HUDEP-2 (cell line): Measurements from ENCODE around the gene OR52E6.

Experiments
- DNase-seq, 76 experiments: peaks; one replicate each; lab custom pipeline; 2025; ENCODE audit not compliant: unreplicated experiment in 76 of 76; lab: John Stamatoyannopoulos, UW

Gene OR52E6

DNA sequence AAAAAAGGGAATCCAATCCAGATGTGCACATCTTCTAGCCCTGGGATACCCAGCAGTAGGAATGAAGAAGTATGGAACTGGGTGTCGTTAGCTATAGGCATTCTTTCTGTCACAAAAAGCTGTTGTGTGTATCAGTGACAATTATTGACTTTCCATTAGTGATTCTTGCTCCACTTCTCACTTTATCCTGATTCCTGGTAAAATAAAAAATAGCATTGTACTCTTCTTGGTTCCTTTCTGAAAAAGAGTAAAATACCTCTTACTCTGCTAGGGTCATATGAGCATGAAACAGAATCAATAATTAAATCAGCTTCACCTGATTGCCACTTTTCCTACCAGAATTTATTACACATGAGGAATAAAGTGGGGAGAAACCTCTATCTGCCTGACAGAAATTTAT lies at the start of gene OR52E6:
Gene OR52E6, minus strand, starts transcription at position 101 of the 400 bp plus-strand sequence. Its CDS starts 0 bp downstream, at position 101.
- no peak for DNase-seq

GRCh38 chr11:5891216-5891800 lies 49.6 kb upstream of the OR52E6 start:
- DNase-seq: peak in 1 of 76 experiments; percentile 12

DNA sequence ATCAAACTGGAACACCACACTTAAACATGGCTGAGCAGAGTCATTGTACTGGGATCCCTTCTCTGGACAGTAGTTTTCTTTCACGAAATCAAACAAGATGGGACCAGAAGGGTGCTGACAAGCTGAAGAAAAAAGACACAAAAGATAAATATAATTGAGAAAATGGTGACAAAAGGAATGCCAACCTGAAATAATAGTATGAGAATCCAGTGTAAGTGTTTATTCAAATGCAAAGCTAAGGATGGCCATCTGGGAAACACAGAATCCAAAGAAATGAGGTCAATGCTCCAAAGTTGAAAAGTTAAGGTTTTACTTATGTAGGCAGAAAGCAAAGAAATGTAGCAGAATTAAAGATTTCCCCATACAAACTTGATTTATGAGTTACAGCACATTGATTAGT lies 46.0 kb upstream of the OR52E6 start:
- DNase-seq: no peak

- no peak for DNase-seq
Observed at GRCh38 chr11:5887172-5887571, 45.5 kb upstream of the OR52E6 start.

- no peak for DNase-seq
Observed at GRCh38 chr11:5881756-5882155, 40.1 kb upstream of the OR52E6 start.

DNA sequence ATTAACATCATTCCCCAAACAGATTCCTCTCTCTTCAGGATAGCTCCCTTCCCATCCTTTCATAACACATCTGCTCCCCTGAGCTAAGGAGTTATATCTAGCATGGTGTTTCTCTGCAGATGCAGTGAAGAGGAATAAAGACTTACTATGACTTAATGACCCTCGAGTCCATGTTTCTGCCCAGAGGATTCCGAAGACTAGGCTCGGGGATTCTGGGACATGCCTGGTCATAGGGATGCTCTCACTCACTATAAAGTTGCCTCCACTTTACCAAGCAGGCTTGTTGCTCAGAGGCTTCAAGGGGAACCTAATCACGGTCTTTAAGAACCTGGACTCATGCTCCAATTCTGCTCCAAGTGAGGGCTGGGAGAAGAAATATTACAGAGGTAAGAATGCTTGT lies 38.6 kb upstream of the OR52E6 start, which contains the start of gene OR52E4:
Gene OR52E4, plus strand, starts transcription at position 301 of the 400 bp plus-strand sequence. CDS start 3,664 bp downstream, outside the sequence.
- no peak for DNase-seq

DNA sequence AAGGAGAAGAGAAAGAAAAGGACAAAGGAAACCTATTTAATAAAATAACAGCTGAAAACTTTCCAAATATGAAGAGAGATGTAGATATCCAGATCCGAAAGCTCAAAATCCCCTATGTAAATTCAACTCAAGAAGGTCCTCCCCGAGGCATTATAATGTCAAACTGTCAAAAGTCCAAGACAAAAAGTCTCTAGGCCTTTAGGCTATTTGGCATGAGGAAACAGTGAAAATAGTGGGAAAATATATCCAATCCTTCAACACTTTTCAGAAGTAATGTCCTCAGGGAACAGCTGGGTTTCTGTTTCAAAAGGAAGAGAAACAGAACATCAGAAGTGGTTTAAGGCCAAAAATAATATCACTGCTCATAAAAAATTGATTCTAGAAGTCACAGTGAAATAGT lies 36.9 kb upstream of the OR52E6 start:
- no peak for DNase-seq

DNA sequence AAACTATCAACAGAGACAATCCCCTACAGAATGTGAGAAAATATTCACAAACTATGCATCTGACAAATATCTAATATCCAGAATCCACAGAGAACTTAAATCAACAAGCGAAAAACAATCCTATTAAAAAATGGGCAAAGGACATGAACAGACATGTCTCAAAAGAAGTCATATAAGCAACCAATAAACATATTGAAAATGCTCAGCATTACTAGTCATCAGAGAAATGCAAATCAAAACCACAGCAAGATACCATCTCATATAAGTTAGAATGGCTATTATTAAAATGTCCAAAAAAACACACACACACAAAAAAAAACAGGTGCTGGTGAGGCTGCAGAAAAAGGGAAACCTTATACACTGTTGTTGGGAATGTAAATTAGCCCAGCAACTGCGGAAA lies 24.1 kb upstream of the OR52E6 start:
- no peak for DNase-seq

- no peak for DNase-seq
Observed at GRCh38 chr11:5857590-5857989, 15.9 kb upstream of the OR52E6 start, which contains the start of gene OR52E8. OR52E8 (minus strand) TSS chr11:5857690; CDS start chr11:5857690, 0 bp downstream.

DNA sequence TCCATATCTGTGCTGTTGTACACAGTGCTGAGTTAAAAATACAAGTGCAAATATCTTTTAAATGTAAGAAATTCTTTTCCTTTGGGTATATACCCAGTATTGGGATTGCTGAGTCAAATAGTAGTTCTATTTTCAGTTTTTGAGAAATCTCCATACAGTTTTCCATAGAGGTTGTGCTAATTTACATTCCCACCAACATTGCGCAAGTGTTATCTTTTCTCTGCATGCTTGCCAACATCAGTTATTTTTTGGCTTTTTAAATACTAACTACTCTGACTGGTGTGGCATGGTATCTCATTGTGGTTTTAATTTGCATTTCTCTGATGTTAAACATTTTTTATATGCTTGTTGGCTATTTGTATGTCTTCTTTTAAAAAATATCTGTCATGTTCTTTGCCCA lies 9.3 kb upstream of the OR52E6 start:
- DNase-seq: no peak

DNA sequence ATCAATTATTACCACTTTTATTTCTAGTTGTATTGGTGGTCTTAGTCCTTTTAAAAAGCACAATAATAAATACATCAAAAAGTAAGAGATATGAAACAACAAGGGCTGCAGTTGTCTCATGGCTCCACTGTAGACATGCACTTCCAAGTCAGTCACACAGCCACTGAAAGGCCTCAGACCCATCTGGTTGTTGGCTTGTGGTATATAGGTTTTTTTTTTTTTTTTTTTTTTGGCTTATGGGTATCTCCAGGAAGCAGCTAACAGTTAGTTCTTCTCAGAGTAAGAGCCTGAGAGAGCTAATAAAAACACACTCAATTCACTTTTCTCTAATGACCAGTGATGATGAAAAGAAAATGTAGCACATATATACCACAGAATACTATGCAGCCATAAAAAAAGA lies 6.0 kb upstream of the OR52E6 start:
- DNase-seq: no peak

- DNase-seq: no peak
Observed at GRCh38 chr11:5846701-5847100, 5.0 kb upstream of the OR52E6 start.

DNA sequence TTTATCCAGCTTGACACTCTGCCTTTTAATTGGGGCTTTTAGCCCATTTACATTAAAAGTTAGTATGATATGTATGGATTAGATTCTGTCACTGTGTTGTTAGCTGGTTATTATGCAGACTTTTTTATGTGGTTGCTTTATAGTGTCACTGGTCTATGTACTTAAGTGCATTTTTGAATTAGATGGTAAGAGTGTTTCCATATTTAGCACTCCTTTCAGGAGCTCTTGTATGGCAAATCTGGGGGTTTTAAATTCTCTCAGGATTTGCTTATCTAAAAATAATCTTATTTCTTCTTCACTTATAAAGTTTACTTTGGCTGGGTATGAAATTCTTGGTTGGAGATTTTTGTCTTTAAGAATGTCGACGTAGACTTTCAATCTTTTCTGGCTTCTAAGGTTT lies 4.0 kb downstream of the OR52E6 start:
- no peak for DNase-seq

- DNase-seq: no peak
Observed at GRCh38 chr11:5833446-5833845, 8.3 kb downstream of the OR52E6 start.

- no peak for DNase-seq
Observed at GRCh38 chr11:5831196-5831829, 10.4 kb downstream of the OR52E6 start.

DNA sequence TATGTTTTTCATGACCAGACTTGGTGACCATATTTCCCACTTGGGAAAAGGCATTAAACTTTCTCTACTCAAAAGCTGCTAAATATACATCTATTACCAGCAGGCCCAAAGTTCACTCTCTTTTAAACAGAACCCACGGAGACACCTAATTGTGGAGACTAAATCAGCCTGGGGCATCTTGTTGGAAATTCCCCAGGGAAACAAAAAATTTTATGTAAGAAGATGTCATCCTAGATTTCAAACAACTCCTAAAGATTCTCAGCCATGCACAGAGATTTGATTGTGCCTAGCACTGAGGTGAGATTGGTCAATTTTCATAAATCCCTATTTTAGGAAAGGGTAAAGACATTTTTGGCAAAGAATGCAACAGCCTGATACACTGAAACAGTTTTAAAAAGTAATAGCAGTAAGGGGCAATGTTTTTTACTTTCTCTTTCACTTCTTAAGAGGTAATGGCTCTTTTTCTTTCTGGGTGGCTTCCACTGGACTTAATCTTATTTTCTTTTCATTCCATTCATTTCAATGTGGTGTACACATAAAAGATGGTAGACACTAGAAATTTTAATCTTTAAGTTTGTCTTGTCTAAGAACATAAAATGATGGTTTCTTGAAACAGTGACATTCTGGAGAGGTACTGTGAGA lies 23.3 kb downstream of the OR52E6 start:
- no peak for DNase-seq

- DNase-seq: no peak
Observed at GRCh38 chr11:5815534-5815933, 26.2 kb downstream of the OR52E6 start.

- DNase-seq: peak in 15 of 76 experiments; percentile 2 to 47 (median 13)
Observed at GRCh38 chr11:5809905-5810795, 31.5 kb downstream of the OR52E6 start.

DNA sequence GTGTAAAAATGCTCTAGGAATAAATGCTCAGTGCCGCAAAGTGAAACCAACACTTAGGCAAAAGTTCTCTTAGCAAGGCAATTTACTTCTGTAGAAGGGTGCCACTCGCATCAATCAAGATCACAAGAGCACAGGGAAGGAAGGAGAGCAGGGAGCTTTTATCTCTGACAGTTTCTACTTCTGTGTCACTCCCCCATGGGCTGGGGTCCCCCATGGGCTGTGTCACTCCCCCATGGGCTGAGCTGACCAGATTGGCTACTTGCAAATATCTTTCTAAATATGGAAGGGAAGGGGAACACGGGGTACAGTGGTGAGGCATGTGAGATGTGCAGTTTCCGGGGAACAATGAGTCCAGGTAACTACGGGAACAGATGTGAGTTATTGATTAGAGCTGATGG lies 32.6 kb downstream of the OR52E6 start:
- peak in 1 of 76 experiments; percentile 6 for DNase-seq

DNA sequence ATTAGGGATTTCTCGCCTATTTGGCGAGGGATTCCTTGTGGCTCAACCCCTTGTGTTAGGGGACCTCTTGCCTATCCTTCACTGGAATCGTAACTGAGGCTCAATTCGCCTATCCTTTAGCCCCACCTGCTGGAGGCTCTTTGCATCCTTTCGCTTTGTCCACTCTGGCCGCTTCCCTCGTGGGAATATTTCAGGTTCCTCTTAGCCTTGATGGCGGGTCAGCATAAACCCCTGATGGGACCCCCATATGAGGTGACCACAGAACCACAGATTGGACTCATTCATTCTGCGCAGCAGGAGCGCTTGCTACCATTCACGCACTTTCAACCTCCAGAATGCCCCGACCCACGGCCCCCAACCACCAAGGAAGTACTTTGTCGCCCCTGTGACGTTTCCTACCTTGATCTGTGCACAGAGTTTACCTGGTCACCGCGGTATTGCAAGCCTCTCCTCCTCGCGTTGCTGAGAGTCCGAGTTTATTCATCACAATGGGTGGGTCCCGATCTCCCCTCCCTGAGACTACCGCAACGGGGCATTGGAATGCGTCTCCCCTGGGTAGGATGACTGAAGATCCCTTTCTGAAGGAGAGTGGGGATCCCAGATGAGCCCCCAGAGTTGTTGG lies 33.1 kb downstream of the OR52E6 start, which contains the start of gene OR52N2:
Gene OR52N2, plus strand, starts transcription at position 425 of the 622 bp plus-strand sequence. CDS start 11,412 bp downstream, outside the sequence.
- DNase-seq: peak in 63 of 76 experiments; percentile 4 to 74 (median 44)
